ENCODE results near the gene OR2AE1. TPM values are rescaled to one million over a fixed set of nuclear protein-coding genes. Genes with fewer than 3 reads are reported as not detected.
"Not testable (repeated sequence)": the region's sequence is repeated elsewhere in the genome, so short reads cannot be mapped to it uniquely, and the experiment has no call there.

The OR2AE1 gene
- total RNA-seq, 1 donor from 2014 or later: 0.31 TPM

GRCh38 chr7:99894738-99895137, 17.9 kb upstream of the OR2AE1 start:
- Mint-ChIP-seq H3K27ac (no peak overlapping the region), H3K9me3 (peaks cover 10% of the 10 kb centered on the region), H3K27me3 (ENCODE audit: insufficient read depth) (no peaks in the 10 kb centered on the region), H3K36me3 (ENCODE audit: low read depth) (peaks cover 46% of the 10 kb centered on the region), H3K4me3 (no peak overlapping the region), H3K4me1 (ENCODE audit: low read depth) (peaks cover 9% of the 10 kb centered on the region)
- DNase-seq (ENCODE audit: low spot score): no peak
- intact Hi-C loops (cut with micrococcal nuclease): no loop called here

DNA sequence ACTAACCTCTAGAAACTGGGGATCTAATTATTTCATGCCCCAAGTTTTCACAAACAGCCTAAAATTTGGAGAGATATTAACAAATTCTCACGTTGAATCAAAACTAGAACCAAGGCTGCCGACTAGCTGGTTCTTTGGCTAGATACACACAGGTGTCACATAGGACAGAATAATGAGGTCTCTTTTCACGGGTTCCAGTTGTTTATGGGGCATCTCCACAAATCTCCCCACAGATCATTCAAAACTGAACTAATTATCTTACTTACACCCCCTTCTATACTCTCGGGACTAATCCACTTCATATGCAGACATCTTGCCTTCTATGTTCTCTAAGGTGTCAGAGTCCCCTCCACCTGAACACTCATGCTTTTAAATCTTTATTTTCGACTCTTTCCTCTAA, 16.4 kb upstream of the OR2AE1 start:
- Mint-ChIP-seq H3K27me3 (ENCODE audit: insufficient read depth) (no peaks in the 10 kb centered on the region), H3K27ac (no peak overlapping the region), H3K4me3 (no peak overlapping the region), H3K4me1 (ENCODE audit: low read depth) (peaks cover 8% of the 10 kb centered on the region), H3K36me3 (ENCODE audit: low read depth) (peaks cover 41% of the 10 kb centered on the region), H3K9me3 (peaks cover 10% of the 10 kb centered on the region)
- intact Hi-C loops (cut with micrococcal nuclease): no loop called here
- DNase-seq (ENCODE audit: low spot score): no peak

- intact Hi-C loops (cut with micrococcal nuclease); DNase-seq (ENCODE audit: low spot score); H3K9me3 Mint-ChIP-seq; H3K27me3 Mint-ChIP-seq (ENCODE audit: insufficient read depth); H3K4me1 Mint-ChIP-seq (ENCODE audit: low read depth); H3K27ac Mint-ChIP-seq; H3K4me3 Mint-ChIP-seq: not testable (repeated sequence)
- H3K36me3 Mint-ChIP-seq (ENCODE audit: low read depth): peaks cover 31% of the 10 kb centered on the region
Measured at GRCh38 chr7:99890348-99890747, 13.5 kb upstream of the OR2AE1 start.

DNA sequence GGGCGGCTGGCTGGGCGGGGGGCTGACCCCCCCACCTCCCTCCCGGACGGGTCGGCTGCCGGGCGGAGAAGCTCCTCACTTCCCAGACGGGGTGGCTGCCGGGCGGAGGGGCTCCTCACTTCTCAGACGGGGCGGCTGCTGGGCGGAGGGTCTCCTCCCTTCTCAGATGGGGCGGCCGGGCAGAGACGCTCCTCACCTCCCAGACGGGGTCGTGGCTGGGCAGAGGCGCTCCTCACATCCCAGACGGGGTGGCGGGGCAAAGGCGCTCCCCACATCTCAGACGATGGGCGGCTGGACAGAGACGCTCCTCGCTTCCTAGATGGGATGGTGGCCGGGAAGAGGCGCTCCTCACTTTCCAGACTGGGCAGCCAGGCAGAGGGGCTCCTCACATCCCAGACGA, 11.5 kb upstream of the OR2AE1 start:
- peaks cover 27% of the 10 kb centered on the region for H3K36me3 Mint-ChIP-seq (ENCODE audit: low read depth)
- H3K4me1 Mint-ChIP-seq (ENCODE audit: low read depth); H3K9me3 Mint-ChIP-seq; H3K27ac Mint-ChIP-seq; intact Hi-C loops (cut with micrococcal nuclease); DNase-seq (ENCODE audit: low spot score); H3K4me3 Mint-ChIP-seq; H3K27me3 Mint-ChIP-seq (ENCODE audit: insufficient read depth): not testable (repeated sequence)

DNA sequence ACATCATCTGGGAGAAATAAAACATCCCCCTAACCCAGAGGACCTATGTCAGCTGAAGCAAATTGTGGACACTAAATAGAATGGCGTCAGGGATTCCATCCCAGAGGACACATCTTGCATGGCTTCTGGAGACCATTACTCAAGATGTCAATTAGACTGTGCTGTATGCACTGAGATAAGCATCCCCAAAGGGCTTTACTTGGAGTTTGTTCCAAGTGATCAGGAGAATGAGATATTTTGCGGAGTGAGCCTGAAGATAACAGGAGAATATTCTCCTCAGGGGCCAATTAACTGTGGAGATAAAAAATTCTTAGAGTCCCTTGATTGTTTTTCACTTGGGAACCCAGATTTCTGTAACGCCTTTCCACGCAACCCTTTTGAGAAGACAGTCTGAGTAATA, 4.5 kb upstream of the OR2AE1 start:
- intact Hi-C loops (cut with micrococcal nuclease): no loop called here
- DNase-seq (ENCODE audit: low spot score): no peak
- Mint-ChIP-seq H3K9me3 (no peaks in the 10 kb centered on the region), H3K4me3 (no peak overlapping the region), H3K27ac (no peak overlapping the region), H3K36me3 (ENCODE audit: low read depth) (peaks cover 1% of the 10 kb centered on the region), H3K4me1 (ENCODE audit: low read depth) (no peaks in the 10 kb centered on the region), H3K27me3 (ENCODE audit: insufficient read depth) (no peaks in the 10 kb centered on the region)

DNA sequence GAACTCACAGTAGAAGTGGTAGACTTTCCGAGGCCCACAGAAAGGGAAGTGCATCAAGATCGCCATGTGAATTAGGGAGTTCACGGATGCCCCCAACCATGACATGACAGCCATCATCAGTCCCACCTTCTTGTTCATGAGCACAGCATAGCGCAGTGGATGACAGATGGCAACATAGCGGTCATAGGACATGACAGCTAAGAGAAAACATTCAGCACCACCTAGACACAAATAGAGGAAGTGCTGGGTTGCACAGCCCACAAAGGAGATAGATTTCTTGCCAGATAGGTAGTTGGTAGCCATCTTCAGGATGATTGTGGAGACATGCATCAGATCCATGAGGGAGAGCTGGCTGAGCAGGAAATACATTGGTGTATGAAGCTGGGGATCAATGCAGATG, 342 bp downstream of the OR2AE1 start:
- Mint-ChIP-seq H3K36me3 (ENCODE audit: low read depth) (no peaks in the 10 kb centered on the region), H3K4me1 (ENCODE audit: low read depth) (no peaks in the 10 kb centered on the region), H3K9me3 (no peaks in the 10 kb centered on the region), H3K27ac (no peak overlapping the region), H3K27me3 (ENCODE audit: insufficient read depth) (peaks cover 7% of the 10 kb centered on the region), H3K4me3 (no peak overlapping the region)
- intact Hi-C loops (cut with micrococcal nuclease): no loop called here
- no peak for DNase-seq (ENCODE audit: low spot score)

DNA sequence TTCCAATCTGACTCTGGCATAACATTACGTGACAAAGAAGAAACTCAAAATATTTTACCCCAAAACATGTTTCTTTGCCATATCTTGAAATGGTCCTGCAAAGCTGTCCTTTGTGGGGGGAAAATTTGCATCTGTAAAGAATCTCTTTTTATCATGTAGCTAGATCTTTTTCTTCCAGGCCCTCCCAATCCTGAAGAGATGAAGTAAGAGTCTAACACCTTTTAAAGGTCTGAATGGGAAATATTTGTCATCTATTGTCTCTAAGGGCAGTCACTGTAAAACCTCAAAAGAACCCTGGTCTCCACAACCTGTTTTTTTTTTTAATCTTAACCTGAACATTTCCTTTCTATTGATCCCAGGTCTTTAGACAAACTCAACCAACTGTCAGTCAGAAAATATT, 8.6 kb downstream of the OR2AE1 start:
- no peaks in the 10 kb centered on the region for H3K9me3 Mint-ChIP-seq
- intact Hi-C loops (cut with micrococcal nuclease): no loop called here
- H3K4me1 Mint-ChIP-seq (ENCODE audit: low read depth): no peaks in the 10 kb centered on the region
- H3K27ac Mint-ChIP-seq: no peak overlapping the region
- no peaks in the 10 kb centered on the region for H3K36me3 Mint-ChIP-seq (ENCODE audit: low read depth)
- H3K4me3 Mint-ChIP-seq: no peak overlapping the region
- H3K27me3 Mint-ChIP-seq (ENCODE audit: insufficient read depth): peaks cover 14% of the 10 kb centered on the region
- no peak for DNase-seq (ENCODE audit: low spot score)

DNA sequence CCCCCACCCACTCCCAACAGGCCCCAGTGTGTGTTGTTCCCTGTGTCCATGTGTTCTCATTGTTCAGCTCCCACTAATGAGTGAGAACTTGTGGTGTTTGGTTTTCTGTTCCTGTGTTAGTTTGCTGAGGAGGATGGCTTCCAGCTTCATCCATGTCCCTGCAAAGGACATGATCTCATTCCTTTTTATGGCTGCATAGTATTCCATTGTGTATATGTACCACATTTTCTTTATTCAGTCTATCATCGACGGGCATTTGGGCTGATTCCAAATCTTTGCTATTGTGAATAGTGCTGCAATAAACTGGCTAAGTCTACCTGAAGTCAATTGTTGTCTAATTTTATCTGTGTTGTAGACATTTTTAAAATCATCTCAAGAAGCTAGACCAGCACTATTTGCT, 9.4 kb downstream of the OR2AE1 start:
- H3K36me3 Mint-ChIP-seq (ENCODE audit: low read depth); intact Hi-C loops (cut with micrococcal nuclease); H3K27ac Mint-ChIP-seq; H3K4me3 Mint-ChIP-seq; H3K9me3 Mint-ChIP-seq; DNase-seq (ENCODE audit: low spot score); H3K4me1 Mint-ChIP-seq (ENCODE audit: low read depth): not testable (repeated sequence)
- peaks cover 14% of the 10 kb centered on the region for H3K27me3 Mint-ChIP-seq (ENCODE audit: insufficient read depth)

DNA sequence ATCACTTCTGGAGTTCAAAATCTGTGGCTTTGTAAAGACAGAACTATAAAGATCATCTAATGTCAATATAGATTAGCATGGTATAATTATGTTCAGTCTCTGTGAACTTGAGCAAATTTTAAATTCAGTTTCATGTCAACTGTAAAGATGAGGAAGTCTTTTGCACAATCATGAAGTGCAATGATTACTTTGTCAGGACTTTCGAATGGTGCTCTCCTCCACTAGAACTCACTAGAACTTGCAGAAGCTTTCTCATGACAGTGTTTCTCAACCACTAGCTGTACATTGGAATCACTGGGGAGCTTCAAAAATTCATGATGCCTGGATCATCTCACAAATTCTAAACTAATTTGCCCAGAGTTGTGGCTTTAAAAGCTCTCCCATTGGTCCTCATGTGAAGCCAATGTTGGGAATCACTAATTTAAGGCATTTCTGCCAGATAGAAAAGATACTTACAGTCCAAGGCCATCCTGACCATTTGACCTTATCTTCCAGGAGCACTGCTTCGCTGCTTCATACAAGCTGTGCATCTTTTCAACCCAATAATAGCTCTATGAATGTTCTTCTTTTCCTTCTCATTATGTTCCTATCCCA, 12.9 kb downstream of the OR2AE1 start:
- no peak overlapping the region for H3K27ac Mint-ChIP-seq
- DNase-seq (ENCODE audit: low spot score): no peak
- intact Hi-C loops (cut with micrococcal nuclease): no loop called here
- H3K4me1 Mint-ChIP-seq (ENCODE audit: low read depth): no peaks in the 10 kb centered on the region
- H3K4me3 Mint-ChIP-seq: no peak overlapping the region
- peaks cover 12% of the 10 kb centered on the region for H3K27me3 Mint-ChIP-seq (ENCODE audit: insufficient read depth)
- H3K36me3 Mint-ChIP-seq (ENCODE audit: low read depth): no peaks in the 10 kb centered on the region
- no peaks in the 10 kb centered on the region for H3K9me3 Mint-ChIP-seq

DNA sequence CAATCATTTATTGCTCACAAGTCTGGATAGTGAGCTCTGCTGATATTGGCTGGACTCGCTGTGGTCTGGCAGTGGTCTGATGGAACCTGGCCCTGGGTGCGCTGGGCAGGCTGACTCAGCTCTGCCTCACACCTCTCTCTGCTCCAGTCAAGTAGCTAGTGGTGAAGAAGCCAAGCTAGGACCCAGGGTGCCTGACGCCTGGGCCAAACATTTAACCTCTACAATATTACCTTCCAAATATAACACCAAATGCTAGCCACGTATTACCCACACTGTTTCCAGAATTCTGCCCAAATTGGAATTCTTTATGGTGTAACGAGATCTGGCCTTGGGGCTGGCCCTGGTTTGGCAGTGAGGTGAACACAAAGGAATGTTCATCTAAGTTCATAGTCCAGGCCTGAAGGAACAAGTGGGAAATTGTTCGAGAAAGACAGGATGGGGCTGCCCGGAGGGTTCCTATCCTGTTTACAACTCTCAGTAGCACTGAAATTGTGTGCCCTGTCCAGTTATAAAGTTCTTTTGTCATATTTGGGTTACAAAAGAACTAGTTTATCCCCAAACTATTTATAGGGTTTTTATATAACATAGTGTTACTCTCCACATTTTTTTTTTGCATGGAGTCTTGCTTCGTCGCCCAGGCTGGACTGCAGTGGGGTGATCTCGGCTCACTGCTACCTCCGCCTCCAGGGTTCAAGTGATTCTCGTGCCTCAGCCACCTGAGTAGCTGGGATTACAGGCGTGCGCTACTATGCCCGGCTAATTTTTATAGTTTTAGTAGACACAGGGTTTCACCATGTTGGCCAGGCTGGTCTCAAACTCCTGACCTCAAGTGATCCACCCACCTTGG, 16.3 kb downstream of the OR2AE1 start:
- H3K9me3 Mint-ChIP-seq: no peaks in the 10 kb centered on the region
- intact Hi-C loops (cut with micrococcal nuclease): no loop called here
- no peaks in the 10 kb centered on the region for H3K36me3 Mint-ChIP-seq (ENCODE audit: low read depth)
- no peak overlapping the region for H3K27ac Mint-ChIP-seq
- DNase-seq (ENCODE audit: low spot score): no peak
- H3K4me1 Mint-ChIP-seq (ENCODE audit: low read depth): no peaks in the 10 kb centered on the region
- no peak overlapping the region for H3K4me3 Mint-ChIP-seq
- H3K27me3 Mint-ChIP-seq (ENCODE audit: insufficient read depth): peaks cover 9% of the 10 kb centered on the region

DNA sequence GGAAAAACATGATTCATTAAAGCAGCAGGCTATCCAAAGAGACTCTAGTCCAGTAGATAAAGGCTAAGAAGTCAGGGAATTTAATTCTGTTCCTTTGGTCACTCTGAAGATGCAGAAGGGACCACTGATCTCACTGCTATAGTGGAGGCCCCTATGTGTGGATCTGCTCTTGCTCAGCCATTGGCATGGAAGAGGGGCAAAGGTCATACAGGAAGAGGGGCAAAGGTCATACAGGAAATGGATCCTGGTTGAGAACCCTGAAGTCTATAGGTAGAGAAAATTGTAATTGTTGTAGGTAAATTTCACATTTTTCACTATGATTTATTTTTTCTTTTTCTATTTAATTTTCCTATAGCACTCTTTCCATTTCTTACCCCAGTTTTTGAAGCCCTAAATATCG, 21.6 kb downstream of the OR2AE1 start:
- H3K4me3 Mint-ChIP-seq: no peak overlapping the region

DNA sequence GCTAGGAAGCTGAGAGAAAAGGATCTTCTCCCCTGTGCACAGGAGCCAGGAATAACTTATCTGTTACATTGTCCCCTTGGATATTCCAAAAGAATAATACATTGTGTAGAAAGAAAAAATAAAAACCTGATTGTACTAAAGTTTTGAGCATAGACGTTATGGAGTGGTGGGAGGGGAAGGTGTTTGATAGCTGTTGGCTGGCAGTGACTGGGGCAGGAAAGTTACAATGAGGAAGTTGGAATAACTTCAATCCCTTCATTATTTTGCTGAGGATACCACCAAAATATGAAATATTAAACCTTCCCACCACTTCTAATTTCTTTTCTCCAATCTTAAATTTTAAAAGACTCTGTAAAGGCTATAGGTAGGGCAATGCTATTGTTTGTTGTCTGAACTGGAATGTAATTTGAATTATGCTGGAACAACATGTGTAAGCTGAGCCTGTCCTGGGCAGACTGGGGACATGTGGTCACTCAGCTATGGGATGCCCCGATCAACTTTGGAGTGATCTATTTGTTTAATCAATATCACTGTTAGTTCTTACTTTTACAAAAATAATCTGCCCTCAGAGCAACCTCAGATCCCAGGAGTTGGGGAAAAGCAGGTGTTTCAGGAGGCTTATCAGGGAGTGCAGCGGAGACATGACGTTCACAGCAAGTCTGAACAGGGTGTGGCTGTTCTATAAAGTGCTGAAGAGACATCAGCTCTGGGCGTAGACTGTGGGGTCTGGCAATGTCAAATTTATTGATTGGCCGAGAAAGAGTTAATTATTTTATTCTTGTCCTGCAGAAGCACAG, 28.2 kb downstream of the OR2AE1 start:
- Mint-ChIP-seq H3K4me1 (ENCODE audit: low read depth) (no peaks in the 10 kb centered on the region), H3K4me3 (no peak overlapping the region), H3K9me3 (no peaks in the 10 kb centered on the region), H3K27me3 (ENCODE audit: insufficient read depth) (peaks cover 9% of the 10 kb centered on the region), H3K36me3 (ENCODE audit: low read depth) (no peaks in the 10 kb centered on the region), H3K27ac (no peak overlapping the region)
- no peak for DNase-seq (ENCODE audit: low spot score)
- intact Hi-C loops (cut with micrococcal nuclease): no loop called here

More for the DNA sequence above, 21.6 kb downstream of the OR2AE1 start:
- DNase-seq (ENCODE audit: low spot score): no peak
- no peak overlapping the region for H3K27ac Mint-ChIP-seq
- H3K4me1 Mint-ChIP-seq (ENCODE audit: low read depth): no peaks in the 10 kb centered on the region
- H3K36me3 Mint-ChIP-seq (ENCODE audit: low read depth): no peaks in the 10 kb centered on the region
- H3K9me3 Mint-ChIP-seq: no peaks in the 10 kb centered on the region
- H3K27me3 Mint-ChIP-seq (ENCODE audit: insufficient read depth): peaks cover 8% of the 10 kb centered on the region
- intact Hi-C loops (cut with micrococcal nuclease): no loop called here

DNA sequence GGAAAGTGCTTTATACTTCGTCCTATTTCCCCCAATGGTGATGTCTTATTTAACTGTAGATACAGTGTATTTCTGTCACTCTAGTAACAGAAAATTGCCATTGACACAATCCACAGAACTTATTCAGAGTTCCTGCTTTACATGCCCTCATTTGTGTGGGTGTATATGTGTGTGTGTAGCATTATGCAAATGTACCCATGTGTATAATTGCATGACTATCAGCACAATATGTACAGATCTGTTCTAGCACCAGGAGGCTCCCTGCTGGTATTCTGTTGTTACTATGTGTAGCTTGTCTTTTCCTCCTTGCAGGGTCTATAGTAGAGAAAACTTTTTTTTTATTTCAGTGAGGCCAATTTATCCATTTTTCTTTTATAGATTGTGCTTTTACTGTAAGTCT, 32.5 kb downstream of the OR2AE1 start:
- intact Hi-C loops (cut with micrococcal nuclease): no loop called here
- H3K36me3 Mint-ChIP-seq (ENCODE audit: low read depth): no peaks in the 10 kb centered on the region
- DNase-seq (ENCODE audit: low spot score): no peak
- no peak overlapping the region for H3K27ac Mint-ChIP-seq
- no peaks in the 10 kb centered on the region for H3K4me1 Mint-ChIP-seq (ENCODE audit: low read depth)
- H3K27me3 Mint-ChIP-seq (ENCODE audit: insufficient read depth): peaks cover 7% of the 10 kb centered on the region
- H3K4me3 Mint-ChIP-seq: no peak overlapping the region
- no peaks in the 10 kb centered on the region for H3K9me3 Mint-ChIP-seq

Measured in activated T-helper 1 cell treated with anti-CD3 and anti-CD28 coated beads, Interleukin-12 subunit alpha, Interleukin-12 subunit beta, Interleukin-2, Interleukin-4 antibody, amounts not matched to agents 30 ng/mL and 10 ng/mL and 1 ng/mL, durations not matched to agents 14 hours and 24 hours and 36 hours (primary cell).